Thymus (tissue), 11 donors: ENCODE measurements around the gene OR52I2. TPM values are rescaled to one million over a fixed set of nuclear protein-coding genes. Genes with fewer than 3 reads are reported as not detected.

Experiments
- DNase-seq, 9 donors: peaks; one replicate each; pipeline ENCODE4 v3.0.0-alpha.2; 2013; ENCODE audit warnings: low spot score in 9 of 9, low read depth in 6 of 9, missing footprints in 1 of 9
- H3K27ac ChIP-seq, 2 donors: one replicate each; pipeline ENCODE4 v1.5.1; 2013; ENCODE audit warnings: control low read depth in 1 of 2, low read depth in 1 of 2, low read length in 1 of 2, mild to moderate bottlenecking in 1 of 2, moderate library complexity in 1 of 2
- H3K27me3 ChIP-seq, 2 donors: one replicate each; pipeline ENCODE4 v1.5.1; 2013; ENCODE audit warnings: low read length in 1 of 2; ENCODE audit not compliant: control insufficient read depth in 2 of 2, insufficient read depth in 1 of 2
- H3K36me3 ChIP-seq, 2 donors: one replicate each; pipeline ENCODE4 v1.5.1; 2013; ENCODE audit warnings: low read length in 1 of 2, mild to moderate bottlenecking in 1 of 2, moderate library complexity in 1 of 2; ENCODE audit not compliant: control insufficient read depth in 2 of 2, insufficient read depth in 2 of 2
- H3K4me1 ChIP-seq, 2 donors: one replicate each; pipeline ENCODE4 v1.5.1; 2013; ENCODE audit warnings: low read length in 2 of 2; ENCODE audit not compliant: control insufficient read depth in 2 of 2, insufficient read depth in 2 of 2
- H3K4me3 ChIP-seq, 2 donors: one replicate each; pipeline ENCODE4 v1.5.1; 2013; ENCODE audit warnings: low read length in 2 of 2, control low read depth in 1 of 2, mild to moderate bottlenecking in 1 of 2
- H3K9me3 ChIP-seq, 2 donors: one replicate each; pipeline ENCODE4 v1.5.1; 2013; ENCODE audit warnings: low read length in 1 of 2, mild to moderate bottlenecking in 1 of 2; ENCODE audit not compliant: control insufficient read depth in 2 of 2, insufficient read depth in 1 of 2
- WGBS: extraction: QIAGEN DNeasy Blood & Tissue Kit; methylation state at CpG from one replicate; pipeline ENCODE4 v1.1.7; 2013; 5-methylcytosine and 5-hydroxymethylcytosine counted together
- polyA plus RNA-seq: library from polyadenylated mRNA; stranded (reverse); fragments of 200-250 nt; gene quantifications from one replicate; pipeline ENCODE4 v1.2.3, GENCODE V29; 2013
- total RNA-seq: library from RNA; stranded (reverse); fragments of 120-200 nt; gene quantifications from one replicate; pipeline ENCODE4 v1.2.4, GENCODE V29; 2013
- donor health status: healthy.

Gene OR52I2
- total and polyA plus RNA-seq, 2 donors: 0.07 to 0.09 TPM

DNA sequence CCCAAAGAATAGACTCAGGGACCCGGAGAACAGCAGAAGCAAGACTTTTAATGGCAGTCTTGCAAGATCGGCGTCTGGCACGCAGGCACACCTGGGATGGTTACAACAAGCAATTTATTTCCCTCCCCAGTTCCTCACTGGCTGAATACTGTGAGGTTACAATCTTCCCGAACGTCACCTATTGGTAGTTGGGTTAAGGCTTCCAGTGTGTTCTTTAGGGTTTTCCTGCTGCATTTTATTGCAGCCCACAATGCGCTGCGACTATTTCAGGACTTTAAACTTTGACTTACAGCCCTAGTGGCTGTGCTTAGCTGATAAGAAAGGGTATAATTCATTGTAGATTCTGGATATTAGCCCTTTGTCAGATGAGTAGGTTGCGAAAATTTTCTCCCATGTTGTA lies 38.0 kb downstream of the OR52I2 start:
- Histone ChIP-seq H3K36me3 (no peaks in the 10 kb centered on the region), H3K4me3 (no peak overlapping the region), H3K27ac (no peak overlapping the region), H3K4me1 (no peaks in the 10 kb centered on the region), H3K27me3 (no peaks in the 10 kb centered on the region), H3K9me3 (no peaks in the 10 kb centered on the region)
- no peak for DNase-seq
- 83% methylated on average over 9 of the region's 9 CpGs for WGBS

DNA sequence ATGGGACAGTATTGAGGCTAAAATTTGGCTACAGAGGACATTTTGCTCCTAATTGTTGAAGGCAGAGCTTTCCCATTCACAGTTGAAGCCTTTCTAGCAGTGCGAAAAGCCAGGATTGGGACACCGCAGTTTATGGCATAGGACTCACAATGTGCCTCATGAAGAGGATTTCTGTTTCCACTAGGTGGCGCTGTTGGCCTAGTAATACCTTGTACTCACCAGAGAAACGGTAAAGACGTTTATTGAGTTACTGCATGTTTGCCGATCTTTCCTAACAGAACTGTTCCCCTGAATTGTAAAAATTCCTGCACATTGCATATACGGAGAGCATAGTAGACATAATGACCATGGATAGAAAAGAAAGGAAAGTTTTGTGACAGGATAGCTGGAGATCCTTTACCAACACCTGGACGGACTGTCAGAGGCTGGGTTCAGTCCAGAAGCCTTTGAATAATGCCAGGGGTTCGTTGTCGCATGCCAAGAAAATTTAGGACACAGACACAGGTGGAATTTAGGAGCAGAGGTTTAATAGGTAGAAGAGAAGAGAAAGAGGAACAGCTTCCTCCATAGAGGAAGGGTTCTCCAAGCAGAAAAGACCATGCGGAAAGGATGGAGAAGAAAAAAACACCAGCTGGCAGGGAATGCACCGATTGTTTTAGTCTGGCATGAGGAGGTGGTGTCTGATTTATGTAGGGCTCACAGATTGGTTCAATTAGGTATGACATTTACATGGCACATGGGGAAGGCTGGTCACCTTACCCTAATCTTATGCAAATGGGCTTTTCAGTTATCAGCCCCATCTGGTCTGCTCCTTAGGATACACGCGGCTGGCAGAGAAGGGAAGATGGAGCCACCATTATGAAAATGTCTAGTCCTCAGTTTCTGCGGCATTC lies 44.9 kb downstream of the OR52I2 start:
- Histone ChIP-seq H3K4me1 (no peaks in the 10 kb centered on the region), H3K9me3 (no peaks in the 10 kb centered on the region), H3K27me3 (no peaks in the 10 kb centered on the region), H3K4me3 (no peak overlapping the region), H3K36me3 (no peaks in the 10 kb centered on the region), H3K27ac (no peak overlapping the region)
- DNase-seq: peak in 7 of 9 donors; percentile 15 to 55 (median 28)
- 61% methylated on average over 15 of the region's 15 CpGs for WGBS

DNA sequence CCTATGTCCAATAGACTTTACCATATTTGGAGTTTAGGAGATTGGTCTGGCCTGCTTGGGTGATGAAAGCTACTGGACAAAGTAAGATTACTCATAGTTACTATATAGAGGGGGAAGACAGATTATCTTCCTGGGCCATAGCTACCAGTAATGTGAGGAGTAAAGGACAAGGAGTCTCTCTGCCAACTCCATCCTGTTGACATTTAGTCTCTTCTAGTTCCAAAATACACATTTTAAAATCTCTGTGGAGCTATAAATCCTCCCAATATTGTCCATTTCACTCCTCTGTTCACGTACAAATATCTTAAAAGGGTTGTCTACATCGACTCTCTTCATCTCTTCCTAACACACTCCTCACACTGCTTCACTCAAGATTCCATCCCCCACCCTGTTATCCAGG lies 54.6 kb downstream of the OR52I2 start:
- 98% methylated on average over 2 of the region's 2 CpGs for WGBS
- H3K27ac ChIP-seq: no peak overlapping the region
- no peak for DNase-seq
- no peaks in the 10 kb centered on the region for H3K36me3 ChIP-seq
- H3K4me1 ChIP-seq: no peaks in the 10 kb centered on the region
- no peaks in the 10 kb centered on the region for H3K9me3 ChIP-seq
- H3K27me3 ChIP-seq: peaks cover 0 to 3% of the 10 kb centered on the region in 2 donors
- no peak overlapping the region for H3K4me3 ChIP-seq

DNA sequence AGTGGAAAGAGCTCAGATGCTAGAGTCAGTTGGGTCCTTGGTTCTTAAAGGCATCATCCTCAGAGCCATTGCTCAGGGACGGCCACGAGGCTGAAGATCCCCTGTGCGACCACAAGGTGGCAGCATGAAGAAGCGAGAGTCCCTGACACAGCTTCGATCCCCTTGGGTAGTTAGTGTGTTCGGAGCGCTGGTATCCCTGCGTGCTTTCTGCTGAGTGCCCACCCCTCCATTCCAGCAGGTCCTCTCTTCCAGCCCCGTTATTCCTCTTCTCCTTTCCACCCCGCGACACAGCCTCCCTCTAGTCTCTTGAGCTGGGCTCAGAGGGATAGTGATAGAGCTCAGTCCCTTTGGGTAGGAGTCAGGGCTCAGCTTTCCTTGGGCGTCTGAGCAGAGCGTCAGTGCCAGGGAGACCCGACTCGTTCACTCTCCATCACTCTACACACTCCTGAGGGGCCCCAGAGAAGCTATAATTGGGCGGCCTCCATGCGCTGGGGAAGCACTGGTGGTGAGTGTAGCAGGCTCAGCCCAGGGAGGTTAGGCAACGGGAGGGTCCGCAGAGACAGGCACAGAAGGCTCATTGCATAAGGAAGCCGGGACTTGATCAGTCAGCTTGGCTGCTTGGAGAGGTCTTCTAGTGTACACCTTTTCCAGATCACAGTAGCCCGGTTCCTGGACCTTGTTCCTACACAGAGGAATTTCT lies 55.6 kb downstream of the OR52I2 start, which contains the start of gene OR51D1:
Gene OR51D1, plus strand, starts transcription at position 516 of the 700 bp plus-strand sequence. CDS start 2,314 bp downstream, outside the sequence.
- DNase-seq: peak; percentile 12 to 65 (median 33)
- H3K36me3 ChIP-seq: no peaks in the 10 kb centered on the region
- H3K4me1 ChIP-seq: no peaks in the 10 kb centered on the region
- H3K4me3 ChIP-seq: no peak within 1 kb of the TSS
- no peaks in the 10 kb centered on the region for H3K9me3 ChIP-seq
- peaks cover 0 to 3% of the 10 kb centered on the region in 2 donors for H3K27me3 ChIP-seq
- no peak within 1 kb of the TSS for H3K27ac ChIP-seq
- 39% methylated on average over 21 of the region's 21 CpGs for WGBS

DNA sequence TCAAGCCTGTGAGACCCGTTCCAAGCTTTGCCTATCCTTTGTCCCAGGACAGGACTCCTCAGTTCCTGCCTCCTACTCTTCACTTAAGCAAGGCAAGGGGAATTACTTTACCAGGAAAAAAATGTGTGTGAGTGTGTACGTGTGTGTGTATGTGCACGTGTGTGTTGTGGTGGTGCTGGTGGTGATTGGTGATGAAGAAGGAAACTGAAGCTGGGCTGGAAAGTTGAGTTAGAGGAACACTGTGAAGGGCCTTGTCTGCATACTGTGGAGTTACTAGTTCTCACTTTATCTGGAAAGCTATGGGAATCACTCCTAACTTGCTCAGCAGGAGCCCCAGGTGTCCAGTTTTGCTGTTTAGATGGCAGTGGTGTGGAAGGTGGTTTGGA lies 56.1 kb downstream of the OR52I2 start:
- Histone ChIP-seq H3K4me3 (no peak overlapping the region), H3K9me3 (no peaks in the 10 kb centered on the region), H3K36me3 (no peaks in the 10 kb centered on the region), H3K4me1 (no peaks in the 10 kb centered on the region), H3K27ac (no peak overlapping the region), H3K27me3 (peaks cover 0 to 3% of the 10 kb centered on the region in 2 donors)
- WGBS: 91% methylated on average over 3 of the region's 3 CpGs
- DNase-seq: no peak

DNA sequence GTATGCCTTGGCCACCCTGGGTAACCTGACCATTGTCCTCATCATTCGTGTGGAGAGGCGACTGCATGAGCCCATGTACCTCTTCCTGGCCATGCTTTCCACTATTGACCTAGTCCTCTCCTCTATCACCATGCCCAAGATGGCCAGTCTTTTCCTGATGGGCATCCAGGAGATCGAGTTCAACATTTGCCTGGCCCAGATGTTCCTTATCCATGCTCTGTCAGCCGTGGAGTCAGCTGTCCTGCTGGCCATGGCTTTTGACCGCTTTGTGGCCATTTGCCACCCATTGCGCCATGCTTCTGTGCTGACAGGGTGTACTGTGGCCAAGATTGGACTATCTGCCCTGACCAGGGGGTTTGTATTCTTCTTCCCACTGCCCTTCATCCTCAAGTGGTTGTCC lies 58.4 kb downstream of the OR52I2 start:
- H3K9me3 ChIP-seq: no peaks in the 10 kb centered on the region
- H3K27me3 ChIP-seq: peaks cover 0 to 3% of the 10 kb centered on the region in 2 donors
- H3K4me1 ChIP-seq: no peaks in the 10 kb centered on the region
- no peak for DNase-seq
- H3K27ac ChIP-seq: no peak overlapping the region
- WGBS: 96% methylated on average over 6 of the region's 6 CpGs
- H3K36me3 ChIP-seq: no peaks in the 10 kb centered on the region
- H3K4me3 ChIP-seq: no peak overlapping the region

DNA sequence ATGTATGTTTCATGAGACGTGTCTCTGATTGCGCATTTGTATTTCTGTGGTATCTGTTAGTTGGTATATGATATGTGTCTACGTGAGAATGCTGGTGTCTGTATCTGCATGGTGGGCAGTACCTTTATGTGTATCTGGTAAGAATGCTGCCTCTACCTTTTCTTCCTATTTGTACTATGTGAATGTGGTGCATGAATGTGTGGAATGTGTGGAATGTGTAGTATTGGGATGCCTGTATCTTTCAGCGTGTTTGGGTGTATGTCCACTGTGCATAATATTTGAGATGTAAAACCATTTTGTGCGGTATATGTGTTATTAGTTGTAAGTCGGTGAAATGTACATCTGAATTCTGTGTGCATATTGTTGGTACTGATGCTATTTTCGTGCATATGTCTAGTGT lies 60.0 kb downstream of the OR52I2 start:
- 94% methylated on average over 7 of the region's 7 CpGs for WGBS
- H3K36me3 ChIP-seq: no peaks in the 10 kb centered on the region

DNA sequence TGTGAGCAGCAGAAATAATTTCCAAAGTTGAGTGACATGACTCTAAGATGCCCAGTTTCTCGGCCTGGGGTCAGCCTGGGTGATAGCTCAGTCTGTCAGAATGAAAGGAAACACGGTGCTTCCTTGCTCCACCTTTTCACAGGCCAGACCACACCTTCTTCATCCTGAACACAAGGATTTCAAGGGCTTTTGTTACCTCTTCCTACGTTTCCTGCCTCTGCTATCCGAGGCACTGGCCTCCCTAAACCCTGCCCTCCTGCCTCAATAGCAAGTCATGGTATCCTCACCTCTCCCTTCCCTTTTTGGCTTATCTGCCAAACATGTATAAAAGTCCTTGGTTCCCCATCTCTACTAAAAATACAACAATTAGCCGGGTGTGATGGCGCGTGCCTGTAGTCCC lies 60.5 kb downstream of the OR52I2 start:
- no peaks in the 10 kb centered on the region for H3K9me3 ChIP-seq
- WGBS: 90% methylated on average over 7 of the region's 7 CpGs

More for the DNA sequence above, 60.0 kb downstream of the OR52I2 start:
- Histone ChIP-seq H3K27me3 (peaks cover 0 to 3% of the 10 kb centered on the region in 2 donors), H3K27ac (no peak overlapping the region), H3K4me1 (no peaks in the 10 kb centered on the region), H3K9me3 (no peaks in the 10 kb centered on the region), H3K4me3 (no peak overlapping the region)
- DNase-seq: no peak

More for the DNA sequence above, 60.5 kb downstream of the OR52I2 start:
- H3K27me3 ChIP-seq: peaks cover 0 to 3% of the 10 kb centered on the region in 2 donors
- H3K4me1 ChIP-seq: no peaks in the 10 kb centered on the region
- H3K4me3 ChIP-seq: no peak overlapping the region
- no peaks in the 10 kb centered on the region for H3K36me3 ChIP-seq
- no peak for DNase-seq
- no peak overlapping the region for H3K27ac ChIP-seq
